GM21360 (cell line): ENCODE data around the gene C1QL2.

Source experiments
- ATAC-seq: cut with Tn5 transposase; IDR thresholded peaks from one replicate; pipeline ENCODE4 v1.9.1; 2021; ENCODE audit warnings: mild to moderate bottlenecking, moderate library complexity; ENCODE audit not compliant: unreplicated experiment

The C1QL2 gene

GRCh38 chr2:119158563-119159347 lies at the start of gene C1QL2:
C1QL2 (minus strand) TSS chr2:119158751; CDS start chr2:119158269, 482 bp downstream.
- ATAC-seq = no peak

GRCh38 chr2:119207447-119207846 lies 48.9 kb upstream of the C1QL2 start:
- no peak for ATAC-seq

- no peak for ATAC-seq
Observed at GRCh38 chr2:119206201-119206600, 47.6 kb upstream of the C1QL2 start.

GRCh38 chr2:119205001-119205706 lies 46.6 kb upstream of the C1QL2 start:
- no peak for ATAC-seq

- ATAC-seq = no peak
Observed at GRCh38 chr2:119204525-119204924, 46.0 kb upstream of the C1QL2 start.

- no peak for ATAC-seq
Observed at GRCh38 chr2:119202610-119203310, 44.2 kb upstream of the C1QL2 start.

GRCh38 chr2:119201815-119202214 lies 43.3 kb upstream of the C1QL2 start:
- no peak for ATAC-seq

GRCh38 chr2:119198240-119198840 lies 39.8 kb upstream of the C1QL2 start:
- no peak for ATAC-seq

- no peak for ATAC-seq
Observed at GRCh38 chr2:119197529-119198239, 39.1 kb upstream of the C1QL2 start.

GRCh38 chr2:119197126-119197405 lies 38.5 kb upstream of the C1QL2 start:
- no peak for ATAC-seq

GRCh38 chr2:119196301-119197125 lies 38.0 kb upstream of the C1QL2 start:
- ATAC-seq = no peak

- no peak for ATAC-seq
Observed at GRCh38 chr2:119195887-119196286, 37.3 kb upstream of the C1QL2 start.

- ATAC-seq = no peak
Observed at GRCh38 chr2:119195001-119195400, 36.5 kb upstream of the C1QL2 start.

GRCh38 chr2:119192893-119193292 lies 34.3 kb upstream of the C1QL2 start:
- no peak for ATAC-seq

GRCh38 chr2:119190321-119191111 lies 32.0 kb upstream of the C1QL2 start:
- ATAC-seq = no peak

- no peak for ATAC-seq
Observed at GRCh38 chr2:119184512-119184911, 26.0 kb upstream of the C1QL2 start.

- ATAC-seq = no peak
Observed at GRCh38 chr2:119181791-119182445, 23.4 kb upstream of the C1QL2 start.

- no peak for ATAC-seq
Observed at GRCh38 chr2:119181391-119181790, 22.8 kb upstream of the C1QL2 start.

- no peak for ATAC-seq
Observed at GRCh38 chr2:119180892-119181291, 22.3 kb upstream of the C1QL2 start.
